Endothelial cell (in vitro differentiated cells): ENCODE data around the gene TMEM248. TPM values are rescaled to one million over a fixed set of nuclear protein-coding genes. Genes with fewer than 3 reads are reported as not detected.
"Not testable (repeated sequence)": the region's sequence is repeated elsewhere in the genome, so short reads cannot be mapped to it uniquely, and the experiment has no call there.

Source experiments
- DNase-seq: peaks from one replicate; pipeline ENCODE4 v3.0.0; 2021; ENCODE audit warnings: low spot score
- H3K27ac Mint-ChIP-seq: one replicate; pipeline ENCODE4 v1.8.0; 2021; ENCODE audit warnings: mixed read lengths, inconsistent platforms; ENCODE audit not compliant: unreplicated experiment
- H3K27me3 Mint-ChIP-seq: one replicate; pipeline ENCODE4 v1.8.0; 2021; ENCODE audit warnings: mild to moderate bottlenecking, moderate library complexity, mixed read lengths, inconsistent platforms; ENCODE audit not compliant: unreplicated experiment
- H3K36me3 Mint-ChIP-seq: one replicate; pipeline ENCODE4 v1.8.0; 2021; ENCODE audit warnings: mild to moderate bottlenecking, low read depth, mixed read lengths, inconsistent platforms; ENCODE audit not compliant: unreplicated experiment
- H3K4me1 Mint-ChIP-seq: one replicate; pipeline ENCODE4 v1.8.0; 2021; ENCODE audit warnings: mild to moderate bottlenecking, mixed read lengths, inconsistent platforms; ENCODE audit not compliant: unreplicated experiment
- H3K4me3 Mint-ChIP-seq: one replicate; pipeline ENCODE4 v1.8.0; 2021; ENCODE audit warnings: mild to moderate bottlenecking, mixed read lengths, inconsistent platforms; ENCODE audit not compliant: unreplicated experiment
- H3K9me3 Mint-ChIP-seq: one replicate; pipeline ENCODE4 v1.8.0; 2021; ENCODE audit warnings: mixed read lengths, inconsistent platforms; ENCODE audit not compliant: unreplicated experiment
- total RNA-seq: library from RNA; stranded (reverse); fragmentation: NEBNext Ultra II Directional; extraction: Animal tissue kit (Norgen Biotek cat#: 25700); gene quantifications from one replicate; pipeline ENCODE4 v1.2.1, GENCODE V29; 2021; ENCODE audit not compliant: unreplicated experiment
- TF ChIP-seq, protein P1 (sequence below): fragments of 200-600 bp; sonication (generic); IDR thresholded peaks from one replicate; pipeline ENCODE4 v1.5.0; 2021; ENCODE audit warnings: antibody characterized with exemption; ENCODE audit not compliant: unreplicated experiment

The TMEM248 gene
- total RNA-seq, 1 donor from 2014 or later, result 97.7 TPM

GRCh38 chr7:66883716-66884115 lies 37.3 kb upstream of the TMEM248 start:
- Mint-ChIP-seq H3K27me3 (peaks cover 5% of the 10 kb centered on the region), H3K4me1 (peaks cover 14% of the 10 kb centered on the region), H3K9me3 (no peaks in the 10 kb centered on the region), H3K4me3 (no peak overlapping the region), H3K36me3 (peaks cover 3% of the 10 kb centered on the region), H3K27ac (no peak overlapping the region)
- TF ChIP-seq, protein P1, sequence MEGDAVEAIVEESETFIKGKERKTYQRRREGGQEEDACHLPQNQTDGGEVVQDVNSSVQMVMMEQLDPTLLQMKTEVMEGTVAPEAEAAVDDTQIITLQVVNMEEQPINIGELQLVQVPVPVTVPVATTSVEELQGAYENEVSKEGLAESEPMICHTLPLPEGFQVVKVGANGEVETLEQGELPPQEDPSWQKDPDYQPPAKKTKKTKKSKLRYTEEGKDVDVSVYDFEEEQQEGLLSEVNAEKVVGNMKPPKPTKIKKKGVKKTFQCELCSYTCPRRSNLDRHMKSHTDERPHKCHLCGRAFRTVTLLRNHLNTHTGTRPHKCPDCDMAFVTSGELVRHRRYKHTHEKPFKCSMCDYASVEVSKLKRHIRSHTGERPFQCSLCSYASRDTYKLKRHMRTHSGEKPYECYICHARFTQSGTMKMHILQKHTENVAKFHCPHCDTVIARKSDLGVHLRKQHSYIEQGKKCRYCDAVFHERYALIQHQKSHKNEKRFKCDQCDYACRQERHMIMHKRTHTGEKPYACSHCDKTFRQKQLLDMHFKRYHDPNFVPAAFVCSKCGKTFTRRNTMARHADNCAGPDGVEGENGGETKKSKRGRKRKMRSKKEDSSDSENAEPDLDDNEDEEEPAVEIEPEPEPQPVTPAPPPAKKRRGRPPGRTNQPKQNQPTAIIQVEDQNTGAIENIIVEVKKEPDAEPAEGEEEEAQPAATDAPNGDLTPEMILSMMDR, result no peak
- DNase-seq, result no peak

DNA sequence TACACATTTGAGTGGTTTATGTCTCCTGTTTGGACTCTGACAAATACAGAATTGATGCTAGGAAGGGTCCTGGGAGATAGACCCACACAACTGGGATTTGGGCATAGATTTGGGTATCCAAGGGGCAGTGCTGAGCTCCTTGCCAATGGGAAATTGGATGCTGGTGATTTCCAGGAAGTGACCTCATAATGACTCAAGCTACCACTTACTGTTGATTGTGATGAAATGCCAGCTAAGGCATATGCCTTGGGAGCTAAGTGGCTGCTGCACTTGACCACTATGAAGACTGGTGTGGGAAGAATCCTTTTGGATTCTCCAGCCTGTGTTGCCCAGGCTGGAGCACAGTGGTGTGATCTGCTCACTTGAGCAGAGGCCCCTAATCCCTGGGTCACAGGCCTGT lies 36.5 kb upstream of the TMEM248 start:
- DNase-seq, H3K36me3 Mint-ChIP-seq, H3K9me3 Mint-ChIP-seq, H3K4me3 Mint-ChIP-seq, H3K27ac Mint-ChIP-seq, H3K27me3 Mint-ChIP-seq: not testable (repeated sequence)
- peaks cover 10% of the 10 kb centered on the region for H3K4me1 Mint-ChIP-seq

- TF ChIP-seq, protein P1, result no peak
- H3K27ac Mint-ChIP-seq, result no peak overlapping the region
- H3K4me1 Mint-ChIP-seq, result no peaks in the 10 kb centered on the region
- H3K4me3 Mint-ChIP-seq, result no peak overlapping the region
- H3K9me3 Mint-ChIP-seq, result no peaks in the 10 kb centered on the region
- DNase-seq, result no peak
- H3K27me3 Mint-ChIP-seq, result peaks cover 4% of the 10 kb centered on the region
- H3K36me3 Mint-ChIP-seq, result peaks cover 3% of the 10 kb centered on the region
Measured at GRCh38 chr7:66886152-66886551, 34.9 kb upstream of the TMEM248 start.

GRCh38 chr7:66888223-66888622 lies 32.8 kb upstream of the TMEM248 start:
- not testable (repeated sequence) for H3K27me3 Mint-ChIP-seq, H3K9me3 Mint-ChIP-seq, DNase-seq, H3K36me3 Mint-ChIP-seq, H3K27ac Mint-ChIP-seq, H3K4me1 Mint-ChIP-seq, H3K4me3 Mint-ChIP-seq

DNA sequence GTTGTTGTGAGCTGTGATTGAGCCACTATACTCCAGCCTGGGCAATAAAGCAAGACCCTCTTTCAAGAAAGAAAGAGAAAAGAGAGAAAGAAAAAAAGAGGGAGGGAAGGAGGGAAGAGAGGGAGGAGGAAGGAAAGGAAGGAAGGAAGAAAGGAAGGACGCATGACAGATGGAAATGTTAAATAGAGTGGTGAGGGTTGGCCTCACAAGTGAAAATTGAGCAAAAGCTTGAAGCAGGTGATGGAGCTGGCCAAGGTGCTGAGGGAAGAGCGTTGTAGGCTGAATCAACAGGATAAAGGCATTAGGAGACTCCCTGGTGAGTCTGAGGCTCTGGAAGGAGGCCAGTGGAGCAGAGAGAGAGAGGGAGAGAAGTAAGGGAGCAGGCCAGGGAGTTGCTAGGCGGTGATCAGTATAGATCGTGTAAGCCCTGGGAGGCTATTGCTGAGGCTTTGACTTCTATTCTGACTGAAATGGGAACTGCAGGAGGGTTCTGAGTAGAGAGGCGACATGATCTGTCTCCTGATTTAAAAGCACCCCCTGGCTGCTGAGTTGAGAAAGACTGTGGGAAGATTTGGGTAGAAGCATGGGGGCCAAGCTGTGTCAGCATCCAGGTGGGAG lies 26.5 kb upstream of the TMEM248 start:
- Mint-ChIP-seq H3K9me3 (no peaks in the 10 kb centered on the region), H3K27me3 (no peaks in the 10 kb centered on the region), H3K27ac (peak overlapping the region; percentile 1), H3K4me3 (no peak overlapping the region), H3K4me1 (no peaks in the 10 kb centered on the region), H3K36me3 (peaks cover 5% of the 10 kb centered on the region)
- TF ChIP-seq, protein P1, result no peak
- DNase-seq, result peak; percentile 18

DNA sequence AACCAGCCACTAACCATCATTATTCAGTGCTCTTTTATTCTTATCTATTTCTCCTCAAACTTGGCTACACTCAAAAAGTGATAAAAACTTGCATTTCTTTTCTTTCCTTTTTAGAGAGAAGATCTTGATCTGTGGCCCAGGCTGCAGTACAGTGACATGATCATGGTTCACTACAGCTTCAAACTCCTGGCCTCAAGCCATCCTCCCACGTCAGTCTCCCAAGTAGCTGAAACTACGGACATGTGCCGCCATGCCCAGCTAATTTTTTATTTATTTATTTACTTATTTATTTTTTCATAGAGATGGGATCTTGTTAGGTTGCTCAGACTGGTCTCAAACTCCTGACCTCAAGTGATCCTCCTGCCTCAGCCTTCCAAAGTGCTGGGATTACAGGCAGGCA lies 24.6 kb upstream of the TMEM248 start:
- H3K4me3 Mint-ChIP-seq, result no peak overlapping the region
- TF ChIP-seq, protein P1, result no peak
- H3K4me1 Mint-ChIP-seq, result no peaks in the 10 kb centered on the region
- peaks cover 11% of the 10 kb centered on the region for H3K36me3 Mint-ChIP-seq
- H3K9me3 Mint-ChIP-seq, result no peaks in the 10 kb centered on the region
- no peak overlapping the region for H3K27ac Mint-ChIP-seq
- H3K27me3 Mint-ChIP-seq, result no peaks in the 10 kb centered on the region
- no peak for DNase-seq
